MM.1S (cell line): ENCODE results near the gene ENTPD2.
A peak's percentile ranks its signal among the peaks of the same experiment; 100 is the strongest.

Experiments
- EZH2 ChIP-seq: fragments of 300-600 bp; sonication (generic); optimal IDR thresholded peaks from 2 replicates; pipeline ENCODE3; 2017; ENCODE audit warnings: low read depth, mild to moderate bottlenecking, antibody characterized with exemption, low read length, mixed read lengths
- TF ChIP-seq, protein P1 (sequence below): fragments of 300-600 bp; sonication (generic); IDR thresholded peaks from 2 replicates; pipeline ENCODE4 v1.5.1; 2016; ENCODE audit warnings: antibody characterized with exemption, low read length, mixed read lengths

- TF ChIP-seq, protein P1, sequence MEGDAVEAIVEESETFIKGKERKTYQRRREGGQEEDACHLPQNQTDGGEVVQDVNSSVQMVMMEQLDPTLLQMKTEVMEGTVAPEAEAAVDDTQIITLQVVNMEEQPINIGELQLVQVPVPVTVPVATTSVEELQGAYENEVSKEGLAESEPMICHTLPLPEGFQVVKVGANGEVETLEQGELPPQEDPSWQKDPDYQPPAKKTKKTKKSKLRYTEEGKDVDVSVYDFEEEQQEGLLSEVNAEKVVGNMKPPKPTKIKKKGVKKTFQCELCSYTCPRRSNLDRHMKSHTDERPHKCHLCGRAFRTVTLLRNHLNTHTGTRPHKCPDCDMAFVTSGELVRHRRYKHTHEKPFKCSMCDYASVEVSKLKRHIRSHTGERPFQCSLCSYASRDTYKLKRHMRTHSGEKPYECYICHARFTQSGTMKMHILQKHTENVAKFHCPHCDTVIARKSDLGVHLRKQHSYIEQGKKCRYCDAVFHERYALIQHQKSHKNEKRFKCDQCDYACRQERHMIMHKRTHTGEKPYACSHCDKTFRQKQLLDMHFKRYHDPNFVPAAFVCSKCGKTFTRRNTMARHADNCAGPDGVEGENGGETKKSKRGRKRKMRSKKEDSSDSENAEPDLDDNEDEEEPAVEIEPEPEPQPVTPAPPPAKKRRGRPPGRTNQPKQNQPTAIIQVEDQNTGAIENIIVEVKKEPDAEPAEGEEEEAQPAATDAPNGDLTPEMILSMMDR = peak; percentile 85
- TF ChIP-seq EZH2 = no peak
These were observed 24.6 kb downstream of the ENTPD2 start for GRCh38 chr9:137029058-137029936.
